GM11168 (cell line): ENCODE results near the gene BMPR1B.

Experiments
- in situ Hi-C: fragments of 300-500 bp; cut with MboI; formaldehyde crosslinking; loops from one replicate; pipeline ENCODE4 v1.12.0; 2022; ENCODE audit warnings: low sequenced_read_pairs; ENCODE audit not compliant: unreplicated experiment

The BMPR1B gene

GRCh38 chr4:95204267-95204844, 446.6 kb downstream of the BMPR1B start:
- in situ Hi-C loops = no loop called here

DNA sequence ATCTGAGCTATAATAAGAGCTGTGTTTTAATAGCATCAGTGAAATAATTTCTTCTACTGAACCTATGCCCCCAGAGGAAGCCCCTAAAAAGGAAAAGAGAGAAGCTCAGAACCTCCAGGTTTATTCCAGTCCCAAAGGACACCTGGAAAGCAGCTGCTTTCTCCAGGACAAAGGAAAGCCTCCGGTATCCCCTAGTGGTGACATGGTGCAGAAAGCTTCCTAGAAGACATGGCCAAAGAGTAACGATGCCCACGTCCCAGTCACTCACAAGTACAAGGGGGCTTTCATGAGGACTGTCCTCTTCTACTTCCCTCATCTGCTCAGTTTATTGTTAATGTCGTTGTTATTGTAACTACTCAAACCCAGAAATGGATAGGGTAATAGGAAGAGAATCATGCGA, 447.1 kb downstream of the BMPR1B start:
- in situ Hi-C loops = no loop called here
